GM12873 (cell line): ENCODE data around the gene KCNH3.

Source experiments
- TF ChIP-seq, protein P1 (sequence below): IDR thresholded peaks from 2 replicates; pipeline ENCODE4 v1.5.1; 2012; ENCODE audit warnings: low read depth, mild to moderate bottlenecking, moderate library complexity, low read length, control low read depth; ENCODE audit not compliant: insufficient read depth; ENCODE audit errors: missing control alignments

KCNH3 gene

GRCh38 chr12:49518914-49519573 lies 19.8 kb upstream of the KCNH3 start:
- TF ChIP-seq, protein P1, sequence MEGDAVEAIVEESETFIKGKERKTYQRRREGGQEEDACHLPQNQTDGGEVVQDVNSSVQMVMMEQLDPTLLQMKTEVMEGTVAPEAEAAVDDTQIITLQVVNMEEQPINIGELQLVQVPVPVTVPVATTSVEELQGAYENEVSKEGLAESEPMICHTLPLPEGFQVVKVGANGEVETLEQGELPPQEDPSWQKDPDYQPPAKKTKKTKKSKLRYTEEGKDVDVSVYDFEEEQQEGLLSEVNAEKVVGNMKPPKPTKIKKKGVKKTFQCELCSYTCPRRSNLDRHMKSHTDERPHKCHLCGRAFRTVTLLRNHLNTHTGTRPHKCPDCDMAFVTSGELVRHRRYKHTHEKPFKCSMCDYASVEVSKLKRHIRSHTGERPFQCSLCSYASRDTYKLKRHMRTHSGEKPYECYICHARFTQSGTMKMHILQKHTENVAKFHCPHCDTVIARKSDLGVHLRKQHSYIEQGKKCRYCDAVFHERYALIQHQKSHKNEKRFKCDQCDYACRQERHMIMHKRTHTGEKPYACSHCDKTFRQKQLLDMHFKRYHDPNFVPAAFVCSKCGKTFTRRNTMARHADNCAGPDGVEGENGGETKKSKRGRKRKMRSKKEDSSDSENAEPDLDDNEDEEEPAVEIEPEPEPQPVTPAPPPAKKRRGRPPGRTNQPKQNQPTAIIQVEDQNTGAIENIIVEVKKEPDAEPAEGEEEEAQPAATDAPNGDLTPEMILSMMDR: no peak

- TF ChIP-seq, protein P1: no peak
Observed at GRCh38 chr12:49519574-49519936, 19.3 kb upstream of the KCNH3 start.

DNA sequence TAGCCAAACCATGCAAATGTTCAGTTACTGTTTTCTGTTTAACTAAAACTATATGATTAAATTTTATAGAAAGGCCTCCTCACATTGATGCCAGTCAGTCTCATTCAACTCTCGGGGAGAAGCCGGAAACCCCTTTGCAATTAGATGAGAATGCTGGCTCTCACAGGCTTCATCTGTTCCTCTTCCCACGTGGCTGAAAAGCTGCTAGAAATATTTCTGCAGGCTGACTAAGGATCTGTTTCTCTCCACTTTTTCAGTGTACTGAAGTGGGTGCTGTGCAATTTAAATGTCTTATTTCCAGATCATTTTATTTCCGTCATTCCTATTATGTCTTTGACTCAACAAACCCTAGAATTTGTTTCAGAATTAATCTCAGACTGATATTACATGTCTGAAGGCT lies 17.4 kb upstream of the KCNH3 start:
- TF ChIP-seq, protein P1: no peak

DNA sequence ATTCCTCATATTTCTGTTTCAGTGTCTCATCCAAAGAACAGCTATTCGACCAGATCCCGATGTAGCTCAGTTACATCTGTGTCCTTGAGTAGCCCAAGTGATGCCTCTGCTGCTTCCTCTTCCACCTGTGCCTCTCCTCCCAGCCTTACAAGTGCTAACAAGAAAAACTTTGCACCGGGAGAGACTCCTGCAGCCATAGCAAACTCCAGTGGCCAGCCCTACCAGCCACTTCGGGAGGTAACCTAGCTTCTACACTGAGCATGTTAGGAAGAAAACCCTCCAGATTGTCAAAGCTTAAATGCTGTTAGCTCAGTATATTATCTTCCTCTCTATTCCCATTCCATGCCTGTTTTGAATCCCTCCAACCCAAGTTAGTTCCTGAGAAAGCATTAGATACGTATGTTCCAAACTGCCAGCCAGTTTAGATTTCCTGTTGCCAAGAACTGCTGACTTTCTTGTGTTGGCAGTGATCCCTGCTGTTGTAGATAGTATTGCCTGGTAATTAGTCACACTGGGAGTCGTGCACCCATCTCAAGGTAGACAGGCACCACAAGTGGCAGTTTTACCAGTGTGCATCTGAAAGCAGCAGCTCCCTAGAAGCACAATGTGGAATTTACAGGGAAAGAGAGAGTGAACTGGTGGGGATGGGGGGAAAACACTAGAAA lies 14.0 kb upstream of the KCNH3 start:
- TF ChIP-seq, protein P1: no peak

- TF ChIP-seq, protein P1: no peak
Observed at GRCh38 chr12:49525942-49526341, 12.9 kb upstream of the KCNH3 start.

DNA sequence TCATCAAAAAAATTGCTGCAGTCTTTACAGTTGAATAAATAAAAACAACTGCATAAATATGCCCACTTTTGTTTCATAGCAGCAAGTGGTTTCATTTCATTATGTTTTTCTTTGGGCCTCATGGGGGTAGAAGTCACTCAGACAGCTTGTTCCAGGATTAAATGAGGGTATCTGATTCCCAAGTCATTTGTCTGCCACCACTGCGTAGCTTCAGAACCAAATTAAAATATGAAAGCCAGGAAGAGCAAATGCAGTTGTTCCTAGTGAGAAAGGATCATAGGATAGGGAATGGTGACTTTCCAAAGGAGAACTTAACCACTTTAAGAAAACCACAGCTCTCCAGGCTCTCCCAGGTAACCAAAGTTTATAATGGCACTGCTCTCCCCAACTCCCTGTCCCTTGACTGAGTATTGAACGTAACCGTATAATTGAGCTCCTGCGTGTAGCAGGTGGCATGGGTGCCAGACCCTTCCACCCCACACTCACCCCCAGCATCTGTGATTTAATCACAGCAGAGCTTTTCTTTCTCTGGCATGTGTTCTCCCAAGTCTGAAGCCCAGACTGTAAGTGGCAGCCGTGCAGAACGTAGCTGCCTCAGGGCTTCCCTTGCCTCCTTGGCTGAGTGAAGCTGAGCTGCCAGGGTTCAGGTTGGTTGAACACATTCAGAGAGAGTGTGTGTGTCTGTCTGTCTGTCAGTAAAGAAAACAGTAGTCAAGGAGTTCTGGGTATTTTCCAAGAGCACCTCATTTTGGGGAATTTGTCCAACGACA lies 11.3 kb upstream of the KCNH3 start:
- TF ChIP-seq, protein P1: no peak

DNA sequence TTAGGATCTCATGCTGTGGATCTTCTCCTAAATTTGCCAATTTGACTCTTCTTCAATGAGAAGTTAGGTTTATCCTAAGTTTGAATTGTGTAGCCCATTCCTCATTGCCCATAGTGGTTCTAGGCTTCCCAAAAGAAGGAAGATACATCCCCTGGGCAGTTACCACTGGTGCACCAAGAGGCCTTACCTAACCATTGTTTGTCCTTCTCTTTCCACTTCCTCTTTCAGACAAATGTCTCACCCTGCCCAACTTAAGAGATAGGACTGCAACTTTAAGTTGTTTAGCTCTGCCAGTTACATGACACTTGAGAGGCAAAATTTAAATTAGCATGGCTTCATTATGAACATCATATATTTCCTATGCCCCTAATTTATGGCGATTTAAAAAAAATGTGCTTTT lies 9.4 kb upstream of the KCNH3 start:
- TF ChIP-seq, protein P1: no peak
